VCaP (cell line): ENCODE results near the gene KIF26A.

Experiments used
- H3K27ac ChIP-seq: fragments of 450-650 bp; 2 replicates; pipeline ENCODE4 v1.5.1; 2017
- CTCF ChIP-seq: fragments of 450-650 bp; conservative IDR thresholded peaks from 2 replicates; pipeline ENCODE4 v1.5.1; 2017; ENCODE audit warnings: mild to moderate bottlenecking, moderate library complexity

Gene KIF26A

GRCh38 chr14:104171895-104172294 is 33.5 kb downstream of the KIF26A start:
- H3K27ac ChIP-seq: no peak overlapping the region

GRCh38 chr14:104172349-104172748 is 34.0 kb downstream of the KIF26A start:
- H3K27ac ChIP-seq: no peak overlapping the region
- no peak for TF ChIP-seq CTCF

More at GRCh38 chr14:104171895-104172294, 33.5 kb downstream of the KIF26A start:
- no peak for TF ChIP-seq CTCF

- no peak for TF ChIP-seq CTCF
- H3K27ac ChIP-seq: no peak overlapping the region
These were observed 34.5 kb downstream of the KIF26A start for GRCh38 chr14:104172880-104173279.

- TF ChIP-seq CTCF: no peak
- H3K27ac ChIP-seq: no peak overlapping the region
These were observed 35.7 kb downstream of the KIF26A start for GRCh38 chr14:104174051-104174450.

GRCh38 chr14:104175041-104175440 is 36.7 kb downstream of the KIF26A start:
- H3K27ac ChIP-seq: no peak overlapping the region
- TF ChIP-seq CTCF: no peak

- H3K27ac ChIP-seq: no peak overlapping the region
- TF ChIP-seq CTCF: no peak
These were observed 37.4 kb downstream of the KIF26A start for GRCh38 chr14:104175811-104176210.

- H3K27ac ChIP-seq: no peak overlapping the region
- no peak for TF ChIP-seq CTCF
These were observed 38.2 kb downstream of the KIF26A start for GRCh38 chr14:104176611-104177010.

GRCh38 chr14:104177411-104177810 is 39.0 kb downstream of the KIF26A start:
- no peak for TF ChIP-seq CTCF
- H3K27ac ChIP-seq: no peak overlapping the region
